ENCODE measurements around the gene ABCA3.

Gene ABCA3

GRCh38 chr16:2233872-2234812 lies 106.4 kb downstream of the ABCA3 start:
- no peak for DNase-seq

GRCh38 chr16:2233046-2233775 lies 107.3 kb downstream of the ABCA3 start:
- DNase-seq = no peak

GRCh38 chr16:2232094-2232990 lies 108.2 kb downstream of the ABCA3 start:
- no peak for DNase-seq

- DNase-seq = no peak
Measured at GRCh38 chr16:2231016-2231931, 109.3 kb downstream of the ABCA3 start.

- DNase-seq = no peak
Measured at GRCh38 chr16:2230376-2230775, 110.2 kb downstream of the ABCA3 start.

GRCh38 chr16:2229632-2230250 lies 110.8 kb downstream of the ABCA3 start:
- DNase-seq = no peak

- DNase-seq = no peak
Measured at GRCh38 chr16:2229091-2229490, 111.4 kb downstream of the ABCA3 start.

- no peak for DNase-seq
Measured at GRCh38 chr16:2228161-2228824, 112.2 kb downstream of the ABCA3 start.

- no peak for DNase-seq
Measured at GRCh38 chr16:2226918-2227317, 113.6 kb downstream of the ABCA3 start.

- DNase-seq = no peak
Measured at GRCh38 chr16:2226245-2226793, 114.2 kb downstream of the ABCA3 start.

Data from CD4-positive, alpha-beta T cell treated with Interleukin-17A for 4 hours (primary cell).